HepG2 (cell line): ENCODE results near the gene SPP1. TPM values are rescaled to one million over a fixed set of nuclear protein-coding genes. Genes with fewer than 3 reads are reported as not detected.

Experiments used
- ATAC-seq: fragments of 200-7000 bp; cut with Tn5 transposase; 3 replicates; pipeline ENCODE4 v1.9.1; 2020; ENCODE audit warnings: mild to moderate bottlenecking, moderate library complexity
- BruUV-seq: library from RNA; stranded (reverse); fragments of 400-500 nt; replicated peaks from 2 replicates; lab custom pipeline; 2021; lab: Mats Ljungman, UMichigan
- CTCF ChIA-PET: fragments of 300-600 bp; formaldehyde crosslinking; extraction: SDS; loops from one replicate; lab custom pipeline; 2021; ENCODE audit warnings: low total read pairs, inconsistent platforms, low intra/inter-chr PET ratio; lab: Yijun Ruan, JAX
- POLR2A ChIA-PET: fragments of 350-600 bp; sonication (Branson Sonifier 250); formaldehyde crosslinking; loops from one replicate; lab custom pipeline; 2020; ENCODE audit warnings: antibody characterized with exemption, inconsistent platforms; lab: Yijun Ruan, JAX
- DNase-seq: peaks from one replicate; pipeline ENCODE4 v3.0.0-alpha.2; 2015; ENCODE audit warnings: low spot score
- FAIRE-seq: peaks from 3 replicates; lab custom pipeline; 2011; peaks lifted over from hg19 to GRCh38; lab: Jason Lieb, UNC
- H2AFZ ChIP-seq: one replicate; pipeline ENCODE4 v1.6.1; 2011; ENCODE audit warnings: low read length, inconsistent platforms
- H3K27ac ChIP-seq: fragments of 300-600 bp; 3 replicates; pipeline ENCODE4 v1.8.0; 2011; ENCODE audit warnings: mixed run types, mild to moderate bottlenecking, mixed read lengths, low read length, inconsistent platforms; ENCODE audit not compliant: insufficient read depth; ENCODE audit errors: extremely low read length
- H3K27me3 ChIP-seq, 2 experiments: fragments of 200-600 bp in 1 of 2; 2 replicates in 1 of 2; 3 replicates in 1 of 2; pipeline versions ENCODE4 v1.6.0 to v1.8.0; 2011; ENCODE audit warnings: low read length in 2 of 2, mild to moderate bottlenecking in 2 of 2, moderate library complexity in 2 of 2, inconsistent platforms in 1 of 2; ENCODE audit not compliant: insufficient read depth in 2 of 2, control insufficient read depth in 1 of 2
- H3K36me3 ChIP-seq, 2 experiments: fragments of 200-600 bp in 1 of 2; replicated peaks in 1 of 2; 2 replicates in 1 of 2; 3 replicates in 1 of 2; pipeline versions ENCODE4 v1.5.1 to v1.8.0; 2011; ENCODE audit warnings: low read length in 2 of 2, inconsistent platforms in 1 of 2; ENCODE audit not compliant: insufficient read depth in 2 of 2, control insufficient read depth in 1 of 2
- H3K4me1 ChIP-seq: 2 replicates; pipeline ENCODE4 v1.5.1; 2012; ENCODE audit warnings: low read length, inconsistent platforms; ENCODE audit not compliant: insufficient read depth
- H3K4me2 ChIP-seq: 2 replicates; pipeline ENCODE4 v1.6.0; 2011; ENCODE audit warnings: low read depth, low read length, inconsistent platforms
- H3K4me3 ChIP-seq, 3 experiments: fragments of 200-600 bp in 1 of 3; sonication (generic), shearing (Covaris generic) in 1 of 3; replicated peaks in 1 of 3; 2 replicates each; pipeline ENCODE4 v1.5.1; 2011 to 2016; ENCODE audit warnings: low read length in 3 of 3, inconsistent platforms in 2 of 3, low read depth in 2 of 3, mild to moderate bottlenecking in 2 of 3, control low read depth in 1 of 3, mixed read lengths in 1 of 3; ENCODE audit not compliant: insufficient read depth in 1 of 3
- H3K79me2 ChIP-seq: one replicate; pipeline ENCODE4 v1.6.1; 2011; ENCODE audit warnings: low read length, inconsistent platforms; ENCODE audit not compliant: insufficient read depth
- H3K9ac ChIP-seq: 2 replicates; pipeline ENCODE4 v1.6.0; 2011; ENCODE audit warnings: mild to moderate bottlenecking, low read depth, low read length, inconsistent platforms; ENCODE audit not compliant: insufficient read depth
- H3K9me3 ChIP-seq: 2 replicates; pipeline ENCODE4 v1.5.1; 2012; ENCODE audit warnings: mild to moderate bottlenecking, low read length
- H4K20me1 ChIP-seq: 2 replicates; pipeline ENCODE4 v1.6.0; 2011; ENCODE audit warnings: inconsistent platforms, mild to moderate bottlenecking, low read length, moderate library complexity; ENCODE audit not compliant: insufficient read depth
- BRCA1 ChIP-seq: sonication (generic); formaldehyde crosslinking; IDR thresholded peaks from 2 replicates; pipeline ENCODE4 v1.4.0; 2020; ENCODE audit warnings: missing genetic modification reagents
- HOXA3 ChIP-seq: sonication (generic); formaldehyde crosslinking; IDR thresholded peaks from 2 replicates; pipeline ENCODE4 v1.5.0; 2020; ENCODE audit warnings: missing genetic modification reagents
- MBD4 ChIP-seq: IDR thresholded peaks from 2 replicates; pipeline ENCODE4 v1.6.1; 2012; ENCODE audit warnings: low read length, inconsistent platforms, borderline replicate concordance
- NCOA2 ChIP-seq: sonication (generic); formaldehyde crosslinking; IDR thresholded peaks from 2 replicates; pipeline ENCODE4 v1.8.0; 2022; ENCODE audit warnings: inconsistent platforms
- PITX1 ChIP-seq: sonication (generic); formaldehyde crosslinking; IDR thresholded peaks from 2 replicates; pipeline ENCODE4 v1.5.1; 2020; ENCODE audit warnings: mild to moderate bottlenecking, missing genetic modification reagents
- RNF2 ChIP-seq: fragments of 450-650 bp; conservative IDR thresholded peaks from 2 replicates; pipeline ENCODE4 v1.6.1; 2016; ENCODE audit warnings: low read depth
- U2AF2 ChIP-seq: fragments of 200-400 bp; formaldehyde crosslinking; IDR thresholded peaks from 2 replicates; pipeline ENCODE4 v1.6.1; 2017; ENCODE audit warnings: low read depth, mild to moderate bottlenecking, low read length
- ZNF136 ChIP-seq: sonication (generic); formaldehyde crosslinking; IDR thresholded peaks from 2 replicates; pipeline ENCODE4 v1.8.1; 2022; ENCODE audit warnings: low read depth, mild to moderate bottlenecking, moderate library complexity, missing genetic modification reagents
- ZNF383 ChIP-seq: sonication (generic); formaldehyde crosslinking; IDR thresholded peaks from 2 replicates; pipeline ENCODE4 v1.4.0; 2020; ENCODE audit warnings: missing genetic modification reagents, mild to moderate bottlenecking, borderline replicate concordance
- ZNF460 ChIP-seq: sonication (generic); formaldehyde crosslinking; IDR thresholded peaks from 2 replicates; pipeline ENCODE4 v1.5.1; 2020; ENCODE audit warnings: missing genetic modification reagents, mild to moderate bottlenecking, borderline replicate concordance
- ZNF790 ChIP-seq: sonication (generic); formaldehyde crosslinking; IDR thresholded peaks from 2 replicates; pipeline ENCODE4 v1.8.0; 2022; ENCODE audit warnings: missing genetic modification reagents, mild to moderate bottlenecking, borderline replicate concordance
- WGBS: methylation state at CpG from one replicate; pipeline ENCODE4 v1.1.6; 2017; ENCODE audit warnings: low lambda C conversion rate; 5-methylcytosine and 5-hydroxymethylcytosine counted together
- in situ Hi-C: cut with HindIII; loops from 2 replicates; pipeline ENCODE4 v1.10.0; 2017; ENCODE audit warnings: low pct_unique_long_range_greater_than_20kb; ENCODE audit not compliant: extremely low pct_ligation_motif_present
- intact Hi-C: fragments of 100-400 bp; cut with micrococcal nuclease; formaldehyde crosslinking; loops from one replicate; pipeline ENCODE4 v1.10.0; 2022; ENCODE audit not compliant: unreplicated experiment
- polyA plus RNA-seq, 8 experiments: library from polyadenylated mRNA; depleted of rRNA in 3 of 8; stranded (reverse) in 7 of 8; unstranded in 1 of 8; fragments of >200 nt; fragmentation: Illumina TruSeq in 4 of 8; extraction: Trizol in 4 of 8; gene quantifications; 2 replicates each; pipeline versions ENCODE4 v1.2.1 to v1.2.3, GENCODE V29; 2011 to 2016; ENCODE audit warnings: low read depth in 4 of 8, missing spikeins in 1 of 8, mixed read lengths in 1 of 8; ENCODE audit not compliant: insufficient read depth in 1 of 8
- total RNA-seq, 5 experiments: library from RNA; depleted of rRNA; stranded (reverse); fragments of >200 nt; fragmentation: Illumina TruSeq; extraction: Trizol; gene quantifications; 2 replicates each; pipeline ENCODE4 v1.2.3, GENCODE V29; 2016; ENCODE audit warnings: low read depth in 1 of 5
- TF ChIP-seq, protein P1 (sequence below): sonication (generic); formaldehyde crosslinking; IDR thresholded peaks from 2 replicates; pipeline ENCODE4 v1.8.1; 2022; ENCODE audit warnings: mild to moderate bottlenecking, missing genetic modification reagents
- TF ChIP-seq, protein P2 (sequence below): sonication (generic); formaldehyde crosslinking; IDR thresholded peaks from 2 replicates; pipeline ENCODE4 v1.4.0; 2020; ENCODE audit warnings: mild to moderate bottlenecking, low read depth, missing genetic modification reagents
- TF ChIP-seq, protein P3 (sequence below): sonication (generic); formaldehyde crosslinking; IDR thresholded peaks from 2 replicates; pipeline ENCODE4 v1.5.1; 2020; ENCODE audit warnings: mild to moderate bottlenecking, missing genetic modification reagents, borderline replicate concordance
- TF ChIP-seq, protein P4 (sequence below): sonication (generic); formaldehyde crosslinking; conservative IDR thresholded peaks from 2 replicates; pipeline ENCODE4 v1.4.0; 2020; ENCODE audit warnings: mild to moderate bottlenecking, missing genetic modification reagents, moderate library complexity

Gene SPP1
- total and polyA plus RNA-seq, 2 of the 13 experiments (the other 11 are each of a cell fraction or from before 2014, with no cell fraction given), result 682 to 788 TPM

DNA sequence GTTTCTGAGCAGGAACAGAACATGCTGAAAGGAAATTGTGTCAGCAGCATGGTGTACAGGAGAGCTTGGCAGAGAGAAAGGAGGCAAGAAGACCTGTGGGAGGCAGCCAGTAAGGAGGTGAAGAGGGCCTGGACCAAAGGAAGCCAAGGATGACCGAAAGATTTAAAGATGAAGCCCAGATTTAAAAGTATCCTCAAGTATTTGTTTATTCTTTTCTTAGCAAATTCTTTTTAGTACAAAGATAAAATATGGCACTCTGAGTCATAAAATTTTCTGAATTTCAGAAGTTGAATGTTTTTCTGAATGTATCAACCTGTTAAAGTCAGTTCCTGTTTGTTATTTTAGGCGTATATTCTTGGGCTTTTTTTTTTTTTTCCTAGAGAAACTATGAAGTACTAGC is 35.5 kb downstream of the SPP1 start:
- Histone ChIP-seq H3K36me3 (no peaks in the 10 kb centered on the region), H3K9ac (no peak overlapping the region), H3K9me3 (no peaks in the 10 kb centered on the region), H3K27ac (no peak overlapping the region), H3K4me1 (peaks cover 61% of the 10 kb centered on the region), H3K79me2 (peaks cover 16% of the 10 kb centered on the region), H4K20me1 (no peaks in the 10 kb centered on the region), H3K4me2 (no peak overlapping the region), H3K4me3 (no peak overlapping the region), H3K27me3 (peaks cover 4 to 12% of the 10 kb centered on the region in 2 experiments; a peak in 4 of 5 replicates), H2AFZ (no peak overlapping the region)
- DNase-seq (no peak), ATAC-seq (no peak), FAIRE-seq (no peak)
- ChIA-PET POLR2A (no interaction called here), CTCF (no interaction called here)
- 74% methylated on average over 2 of the region's 2 CpGs for WGBS
- intact Hi-C loops (no loop called here), in situ Hi-C loops (no loop called here)
- TF ChIP-seq ZNF383, result no peak
- TF ChIP-seq ZNF790 (CRISPR knock-in tag), result no peak
- TF ChIP-seq PITX1 (CRISPR knock-in tag), result no peak
- TF ChIP-seq RNF2, result no peak
- TF ChIP-seq, protein P1, sequence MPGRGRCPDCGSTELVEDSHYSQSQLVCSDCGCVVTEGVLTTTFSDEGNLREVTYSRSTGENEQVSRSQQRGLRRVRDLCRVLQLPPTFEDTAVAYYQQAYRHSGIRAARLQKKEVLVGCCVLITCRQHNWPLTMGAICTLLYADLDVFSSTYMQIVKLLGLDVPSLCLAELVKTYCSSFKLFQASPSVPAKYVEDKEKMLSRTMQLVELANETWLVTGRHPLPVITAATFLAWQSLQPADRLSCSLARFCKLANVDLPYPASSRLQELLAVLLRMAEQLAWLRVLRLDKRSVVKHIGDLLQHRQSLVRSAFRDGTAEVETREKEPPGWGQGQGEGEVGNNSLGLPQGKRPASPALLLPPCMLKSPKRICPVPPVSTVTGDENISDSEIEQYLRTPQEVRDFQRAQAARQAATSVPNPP (CRISPR knock-in tag), result no peak
- no peak for TF ChIP-seq U2AF2
- TF ChIP-seq ZNF460, result no peak
- TF ChIP-seq HOXA3 (CRISPR knock-in tag), result no peak
- TF ChIP-seq, protein P2, sequence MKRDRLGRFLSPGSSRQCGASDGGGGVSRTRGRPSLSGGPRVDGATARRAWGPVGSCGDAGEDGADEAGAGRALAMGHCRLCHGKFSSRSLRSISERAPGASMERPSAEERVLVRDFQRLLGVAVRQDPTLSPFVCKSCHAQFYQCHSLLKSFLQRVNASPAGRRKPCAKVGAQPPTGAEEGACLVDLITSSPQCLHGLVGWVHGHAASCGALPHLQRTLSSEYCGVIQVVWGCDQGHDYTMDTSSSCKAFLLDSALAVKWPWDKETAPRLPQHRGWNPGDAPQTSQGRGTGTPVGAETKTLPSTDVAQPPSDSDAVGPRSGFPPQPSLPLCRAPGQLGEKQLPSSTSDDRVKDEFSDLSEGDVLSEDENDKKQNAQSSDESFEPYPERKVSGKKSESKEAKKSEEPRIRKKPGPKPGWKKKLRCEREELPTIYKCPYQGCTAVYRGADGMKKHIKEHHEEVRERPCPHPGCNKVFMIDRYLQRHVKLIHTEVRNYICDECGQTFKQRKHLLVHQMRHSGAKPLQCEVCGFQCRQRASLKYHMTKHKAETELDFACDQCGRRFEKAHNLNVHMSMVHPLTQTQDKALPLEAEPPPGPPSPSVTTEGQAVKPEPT (CRISPR knock-in tag), result no peak
- TF ChIP-seq MBD4, result no peak
- TF ChIP-seq, protein P3, sequence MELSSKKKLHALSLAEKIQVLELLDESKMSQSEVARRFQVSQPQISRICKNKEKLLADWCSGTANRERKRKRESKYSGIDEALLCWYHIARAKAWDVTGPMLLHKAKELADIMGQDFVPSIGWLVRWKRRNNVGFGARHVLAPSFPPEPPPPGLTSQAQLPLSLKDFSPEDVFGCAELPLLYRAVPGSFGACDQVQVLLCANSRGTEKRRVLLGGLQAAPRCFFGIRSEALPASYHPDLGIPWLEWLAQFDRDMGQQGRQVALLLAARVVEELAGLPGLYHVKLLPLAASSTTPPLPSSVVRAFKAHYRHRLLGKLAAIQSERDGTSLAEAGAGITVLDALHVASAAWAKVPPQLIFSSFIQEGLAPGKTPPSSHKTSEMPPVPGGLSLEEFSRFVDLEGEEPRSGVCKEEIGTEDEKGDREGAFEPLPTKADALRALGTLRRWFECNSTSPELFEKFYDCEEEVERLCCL (CRISPR knock-in tag), result no peak
- no peak for TF ChIP-seq NCOA2 (CRISPR knock-in tag)
- TF ChIP-seq, protein P4, sequence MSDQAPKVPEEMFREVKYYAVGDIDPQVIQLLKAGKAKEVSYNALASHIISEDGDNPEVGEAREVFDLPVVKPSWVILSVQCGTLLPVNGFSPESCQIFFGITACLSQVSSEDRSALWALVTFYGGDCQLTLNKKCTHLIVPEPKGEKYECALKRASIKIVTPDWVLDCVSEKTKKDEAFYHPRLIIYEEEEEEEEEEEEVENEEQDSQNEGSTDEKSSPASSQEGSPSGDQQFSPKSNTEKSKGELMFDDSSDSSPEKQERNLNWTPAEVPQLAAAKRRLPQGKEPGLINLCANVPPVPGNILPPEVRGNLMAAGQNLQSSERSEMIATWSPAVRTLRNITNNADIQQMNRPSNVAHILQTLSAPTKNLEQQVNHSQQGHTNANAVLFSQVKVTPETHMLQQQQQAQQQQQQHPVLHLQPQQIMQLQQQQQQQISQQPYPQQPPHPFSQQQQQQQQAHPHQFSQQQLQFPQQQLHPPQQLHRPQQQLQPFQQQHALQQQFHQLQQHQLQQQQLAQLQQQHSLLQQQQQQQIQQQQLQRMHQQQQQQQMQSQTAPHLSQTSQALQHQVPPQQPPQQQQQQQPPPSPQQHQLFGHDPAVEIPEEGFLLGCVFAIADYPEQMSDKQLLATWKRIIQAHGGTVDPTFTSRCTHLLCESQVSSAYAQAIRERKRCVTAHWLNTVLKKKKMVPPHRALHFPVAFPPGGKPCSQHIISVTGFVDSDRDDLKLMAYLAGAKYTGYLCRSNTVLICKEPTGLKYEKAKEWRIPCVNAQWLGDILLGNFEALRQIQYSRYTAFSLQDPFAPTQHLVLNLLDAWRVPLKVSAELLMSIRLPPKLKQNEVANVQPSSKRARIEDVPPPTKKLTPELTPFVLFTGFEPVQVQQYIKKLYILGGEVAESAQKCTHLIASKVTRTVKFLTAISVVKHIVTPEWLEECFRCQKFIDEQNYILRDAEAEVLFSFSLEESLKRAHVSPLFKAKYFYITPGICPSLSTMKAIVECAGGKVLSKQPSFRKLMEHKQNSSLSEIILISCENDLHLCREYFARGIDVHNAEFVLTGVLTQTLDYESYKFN (CRISPR knock-in tag), result no peak
- TF ChIP-seq BRCA1, result no peak
- no peak for TF ChIP-seq ZNF136 (CRISPR knock-in tag)
- no TSS peak for BruUV-seq
